Measurements from ENCODE around the gene TMEM178B.

Gene TMEM178B

DNA sequence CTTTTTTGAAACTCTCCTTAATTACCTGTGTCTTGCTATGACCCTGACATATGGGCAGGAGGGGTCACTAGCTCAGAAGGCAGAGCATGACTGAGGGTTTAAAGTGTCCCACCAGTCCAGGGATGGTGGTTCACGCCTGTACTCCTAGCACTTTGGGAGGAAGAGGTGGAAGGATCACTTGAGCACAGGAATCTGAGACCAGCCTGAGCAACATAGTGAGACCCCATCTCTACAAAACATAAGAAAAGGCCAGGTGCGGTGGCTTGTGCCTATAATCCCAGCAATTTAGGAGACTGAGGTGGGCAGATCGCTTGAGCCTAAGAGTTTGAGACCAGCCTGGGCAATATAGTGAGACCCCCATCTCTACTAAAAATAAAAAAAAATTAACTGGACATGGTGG, 133.8 kb downstream of the TMEM178B start:
- Histone ChIP-seq H3K27ac (replicated peaks) (no peak overlapping the region), H3K4me3 (replicated peaks; ENCODE audit: insufficient read depth, low read length) (no peak overlapping the region), H3K27me3 (ENCODE audit: insufficient read depth, poor library complexity, severe bottlenecking) (no peaks in the 10 kb centered on the region)
- no peak for DNase-seq (ENCODE audit: low read depth in 1 of 2, low spot score in 1 of 2)
- TF ChIP-seq GABPA (IDR thresholded peaks at IDR 0.05; ENCODE audit: low read depth) (no peak), POLR2AphosphoS5 (IDR thresholded peaks at IDR 0.05; ENCODE audit: low read depth) (no peak), SPI1 (IDR thresholded peaks at IDR 0.05; ENCODE audit: borderline replicate concordance, low read depth) (no peak)
- TF ChIP-seq, protein P1, sequence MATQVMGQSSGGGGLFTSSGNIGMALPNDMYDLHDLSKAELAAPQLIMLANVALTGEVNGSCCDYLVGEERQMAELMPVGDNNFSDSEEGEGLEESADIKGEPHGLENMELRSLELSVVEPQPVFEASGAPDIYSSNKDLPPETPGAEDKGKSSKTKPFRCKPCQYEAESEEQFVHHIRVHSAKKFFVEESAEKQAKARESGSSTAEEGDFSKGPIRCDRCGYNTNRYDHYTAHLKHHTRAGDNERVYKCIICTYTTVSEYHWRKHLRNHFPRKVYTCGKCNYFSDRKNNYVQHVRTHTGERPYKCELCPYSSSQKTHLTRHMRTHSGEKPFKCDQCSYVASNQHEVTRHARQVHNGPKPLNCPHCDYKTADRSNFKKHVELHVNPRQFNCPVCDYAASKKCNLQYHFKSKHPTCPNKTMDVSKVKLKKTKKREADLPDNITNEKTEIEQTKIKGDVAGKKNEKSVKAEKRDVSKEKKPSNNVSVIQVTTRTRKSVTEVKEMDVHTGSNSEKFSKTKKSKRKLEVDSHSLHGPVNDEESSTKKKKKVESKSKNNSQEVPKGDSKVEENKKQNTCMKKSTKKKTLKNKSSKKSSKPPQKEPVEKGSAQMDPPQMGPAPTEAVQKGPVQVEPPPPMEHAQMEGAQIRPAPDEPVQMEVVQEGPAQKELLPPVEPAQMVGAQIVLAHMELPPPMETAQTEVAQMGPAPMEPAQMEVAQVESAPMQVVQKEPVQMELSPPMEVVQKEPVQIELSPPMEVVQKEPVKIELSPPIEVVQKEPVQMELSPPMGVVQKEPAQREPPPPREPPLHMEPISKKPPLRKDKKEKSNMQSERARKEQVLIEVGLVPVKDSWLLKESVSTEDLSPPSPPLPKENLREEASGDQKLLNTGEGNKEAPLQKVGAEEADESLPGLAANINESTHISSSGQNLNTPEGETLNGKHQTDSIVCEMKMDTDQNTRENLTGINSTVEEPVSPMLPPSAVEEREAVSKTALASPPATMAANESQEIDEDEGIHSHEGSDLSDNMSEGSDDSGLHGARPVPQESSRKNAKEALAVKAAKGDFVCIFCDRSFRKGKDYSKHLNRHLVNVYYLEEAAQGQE (IDR thresholded peaks at IDR 0.05; ENCODE audit: insufficient replicate concordance, low read depth) = no peak
- TF ChIP-seq, protein P2, sequence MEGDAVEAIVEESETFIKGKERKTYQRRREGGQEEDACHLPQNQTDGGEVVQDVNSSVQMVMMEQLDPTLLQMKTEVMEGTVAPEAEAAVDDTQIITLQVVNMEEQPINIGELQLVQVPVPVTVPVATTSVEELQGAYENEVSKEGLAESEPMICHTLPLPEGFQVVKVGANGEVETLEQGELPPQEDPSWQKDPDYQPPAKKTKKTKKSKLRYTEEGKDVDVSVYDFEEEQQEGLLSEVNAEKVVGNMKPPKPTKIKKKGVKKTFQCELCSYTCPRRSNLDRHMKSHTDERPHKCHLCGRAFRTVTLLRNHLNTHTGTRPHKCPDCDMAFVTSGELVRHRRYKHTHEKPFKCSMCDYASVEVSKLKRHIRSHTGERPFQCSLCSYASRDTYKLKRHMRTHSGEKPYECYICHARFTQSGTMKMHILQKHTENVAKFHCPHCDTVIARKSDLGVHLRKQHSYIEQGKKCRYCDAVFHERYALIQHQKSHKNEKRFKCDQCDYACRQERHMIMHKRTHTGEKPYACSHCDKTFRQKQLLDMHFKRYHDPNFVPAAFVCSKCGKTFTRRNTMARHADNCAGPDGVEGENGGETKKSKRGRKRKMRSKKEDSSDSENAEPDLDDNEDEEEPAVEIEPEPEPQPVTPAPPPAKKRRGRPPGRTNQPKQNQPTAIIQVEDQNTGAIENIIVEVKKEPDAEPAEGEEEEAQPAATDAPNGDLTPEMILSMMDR (IDR thresholded peaks at IDR 0.05; ENCODE audit: insufficient read depth, low read length) = no peak

GRCh38 chr7:141208539-141208938, 134.7 kb downstream of the TMEM178B start:
- H3K27ac ChIP-seq (replicated peaks) = no peak overlapping the region
- no peak for DNase-seq (ENCODE audit: low read depth in 1 of 2, low spot score in 1 of 2)

GRCh38 chr7:141209454-141209853, 135.6 kb downstream of the TMEM178B start:
- no peaks in the 10 kb centered on the region for H3K27me3 ChIP-seq (ENCODE audit: insufficient read depth, poor library complexity, severe bottlenecking)
- H3K27ac ChIP-seq (replicated peaks) = no peak overlapping the region
- no peak for DNase-seq (ENCODE audit: low read depth in 1 of 2, low spot score in 1 of 2)
- TF ChIP-seq, protein P2 (IDR thresholded peaks at IDR 0.05; ENCODE audit: insufficient read depth, low read length) = no peak
- TF ChIP-seq, protein P1 (IDR thresholded peaks at IDR 0.05; ENCODE audit: insufficient replicate concordance, low read depth) = no peak
- TF ChIP-seq POLR2AphosphoS5 (IDR thresholded peaks at IDR 0.05; ENCODE audit: low read depth) = no peak
- TF ChIP-seq SPI1 (IDR thresholded peaks at IDR 0.05; ENCODE audit: borderline replicate concordance, low read depth) = no peak
- no peak for TF ChIP-seq GABPA (IDR thresholded peaks at IDR 0.05; ENCODE audit: low read depth)
- H3K4me3 ChIP-seq (replicated peaks; ENCODE audit: insufficient read depth, low read length) = no peak overlapping the region

More at GRCh38 chr7:141208539-141208938, 134.7 kb downstream of the TMEM178B start:
- TF ChIP-seq, protein P2 (IDR thresholded peaks at IDR 0.05; ENCODE audit: insufficient read depth, low read length) = no peak
- TF ChIP-seq, protein P1 (IDR thresholded peaks at IDR 0.05; ENCODE audit: insufficient replicate concordance, low read depth) = no peak
- TF ChIP-seq POLR2AphosphoS5 (IDR thresholded peaks at IDR 0.05; ENCODE audit: low read depth) (no peak), GABPA (IDR thresholded peaks at IDR 0.05; ENCODE audit: low read depth) (no peak), SPI1 (IDR thresholded peaks at IDR 0.05; ENCODE audit: borderline replicate concordance, low read depth) (no peak)
- Histone ChIP-seq H3K4me3 (replicated peaks; ENCODE audit: insufficient read depth, low read length) (no peak overlapping the region), H3K27me3 (ENCODE audit: insufficient read depth, poor library complexity, severe bottlenecking) (no peaks in the 10 kb centered on the region)
